ENCODE results near the gene OSM.

DNA sequence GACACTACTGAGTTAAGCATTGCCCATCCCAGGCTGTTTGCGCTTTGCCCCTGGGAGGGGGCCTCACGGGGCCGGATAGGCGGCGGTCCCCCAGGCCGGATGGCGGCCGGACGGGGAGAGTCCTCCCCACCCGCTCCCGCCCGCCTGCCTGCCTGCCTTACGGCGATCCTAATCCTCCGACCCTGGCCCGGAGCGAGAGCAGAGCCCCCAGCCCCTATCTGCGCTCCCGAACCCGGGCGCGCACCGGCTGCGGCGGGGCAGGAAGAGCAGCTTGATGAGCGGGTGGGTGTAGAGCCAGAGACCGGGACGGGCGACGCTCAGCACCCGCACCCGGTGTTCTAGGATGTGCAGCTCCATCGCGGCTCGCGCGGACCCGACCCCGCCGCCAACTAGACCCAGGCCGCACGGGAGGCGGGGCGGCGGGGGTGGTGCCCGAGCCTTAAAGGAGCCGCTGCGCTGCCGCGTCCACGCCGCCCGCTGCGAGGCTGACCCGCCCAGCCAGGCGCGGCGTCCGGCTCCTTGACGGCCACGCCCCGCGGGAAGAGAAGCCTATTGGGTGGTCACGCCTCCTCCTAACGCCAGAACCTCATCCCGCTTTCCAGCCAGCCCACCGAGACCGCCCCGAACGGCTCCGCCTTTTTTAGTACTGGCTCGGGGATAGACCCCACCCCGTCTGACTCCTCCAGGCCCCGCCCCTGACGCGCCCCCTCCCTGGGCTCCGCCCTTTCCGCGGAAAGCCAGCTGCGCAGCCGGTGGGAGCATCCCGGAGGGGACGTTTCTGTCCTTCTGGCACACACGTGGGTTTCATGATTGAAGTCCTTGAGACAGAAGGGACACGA lies 22.7 kb upstream of the OSM start, which contains the start of gene CASTOR1:
- TF ChIP-seq GLIS1 (tag by site-specific recombination; IDR thresholded peaks at IDR 0.05) (peak; percentile 63), ZNF10 (tag by site-specific recombination; IDR thresholded peaks at IDR 0.05) (no peak), ZNF664 (tag by site-specific recombination; IDR thresholded peaks at IDR 0.05) (no peak), SALL2 (tag by site-specific recombination; IDR thresholded peaks at IDR 0.05; ENCODE audit: borderline replicate concordance) (no peak)
- TF ChIP-seq, protein P1, sequence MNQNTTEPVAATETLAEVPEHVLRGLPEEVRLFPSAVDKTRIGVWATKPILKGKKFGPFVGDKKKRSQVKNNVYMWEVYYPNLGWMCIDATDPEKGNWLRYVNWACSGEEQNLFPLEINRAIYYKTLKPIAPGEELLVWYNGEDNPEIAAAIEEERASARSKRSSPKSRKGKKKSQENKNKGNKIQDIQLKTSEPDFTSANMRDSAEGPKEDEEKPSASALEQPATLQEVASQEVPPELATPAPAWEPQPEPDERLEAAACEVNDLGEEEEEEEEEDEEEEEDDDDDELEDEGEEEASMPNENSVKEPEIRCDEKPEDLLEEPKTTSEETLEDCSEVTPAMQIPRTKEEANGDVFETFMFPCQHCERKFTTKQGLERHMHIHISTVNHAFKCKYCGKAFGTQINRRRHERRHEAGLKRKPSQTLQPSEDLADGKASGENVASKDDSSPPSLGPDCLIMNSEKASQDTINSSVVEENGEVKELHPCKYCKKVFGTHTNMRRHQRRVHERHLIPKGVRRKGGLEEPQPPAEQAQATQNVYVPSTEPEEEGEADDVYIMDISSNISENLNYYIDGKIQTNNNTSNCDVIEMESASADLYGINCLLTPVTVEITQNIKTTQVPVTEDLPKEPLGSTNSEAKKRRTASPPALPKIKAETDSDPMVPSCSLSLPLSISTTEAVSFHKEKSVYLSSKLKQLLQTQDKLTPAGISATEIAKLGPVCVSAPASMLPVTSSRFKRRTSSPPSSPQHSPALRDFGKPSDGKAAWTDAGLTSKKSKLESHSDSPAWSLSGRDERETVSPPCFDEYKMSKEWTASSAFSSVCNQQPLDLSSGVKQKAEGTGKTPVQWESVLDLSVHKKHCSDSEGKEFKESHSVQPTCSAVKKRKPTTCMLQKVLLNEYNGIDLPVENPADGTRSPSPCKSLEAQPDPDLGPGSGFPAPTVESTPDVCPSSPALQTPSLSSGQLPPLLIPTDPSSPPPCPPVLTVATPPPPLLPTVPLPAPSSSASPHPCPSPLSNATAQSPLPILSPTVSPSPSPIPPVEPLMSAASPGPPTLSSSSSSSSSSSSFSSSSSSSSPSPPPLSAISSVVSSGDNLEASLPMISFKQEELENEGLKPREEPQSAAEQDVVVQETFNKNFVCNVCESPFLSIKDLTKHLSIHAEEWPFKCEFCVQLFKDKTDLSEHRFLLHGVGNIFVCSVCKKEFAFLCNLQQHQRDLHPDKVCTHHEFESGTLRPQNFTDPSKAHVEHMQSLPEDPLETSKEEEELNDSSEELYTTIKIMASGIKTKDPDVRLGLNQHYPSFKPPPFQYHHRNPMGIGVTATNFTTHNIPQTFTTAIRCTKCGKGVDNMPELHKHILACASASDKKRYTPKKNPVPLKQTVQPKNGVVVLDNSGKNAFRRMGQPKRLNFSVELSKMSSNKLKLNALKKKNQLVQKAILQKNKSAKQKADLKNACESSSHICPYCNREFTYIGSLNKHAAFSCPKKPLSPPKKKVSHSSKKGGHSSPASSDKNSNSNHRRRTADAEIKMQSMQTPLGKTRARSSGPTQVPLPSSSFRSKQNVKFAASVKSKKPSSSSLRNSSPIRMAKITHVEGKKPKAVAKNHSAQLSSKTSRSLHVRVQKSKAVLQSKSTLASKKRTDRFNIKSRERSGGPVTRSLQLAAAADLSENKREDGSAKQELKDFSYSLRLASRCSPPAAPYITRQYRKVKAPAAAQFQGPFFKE (tag by site-specific recombination; IDR thresholded peaks at IDR 0.05; ENCODE audit: borderline replicate concordance) = no peak
